ENCODE measurements around the gene RASGRF2. TPM values are rescaled to one million over a fixed set of nuclear protein-coding genes. Genes with fewer than 3 reads are reported as not detected.

Gene RASGRF2
- total and polyA plus RNA-seq, 2 of the 8 experiments (the other 6 are each of a cell fraction or from before 2014, with no cell fraction given) = 2.6 to 29.5 TPM

DNA sequence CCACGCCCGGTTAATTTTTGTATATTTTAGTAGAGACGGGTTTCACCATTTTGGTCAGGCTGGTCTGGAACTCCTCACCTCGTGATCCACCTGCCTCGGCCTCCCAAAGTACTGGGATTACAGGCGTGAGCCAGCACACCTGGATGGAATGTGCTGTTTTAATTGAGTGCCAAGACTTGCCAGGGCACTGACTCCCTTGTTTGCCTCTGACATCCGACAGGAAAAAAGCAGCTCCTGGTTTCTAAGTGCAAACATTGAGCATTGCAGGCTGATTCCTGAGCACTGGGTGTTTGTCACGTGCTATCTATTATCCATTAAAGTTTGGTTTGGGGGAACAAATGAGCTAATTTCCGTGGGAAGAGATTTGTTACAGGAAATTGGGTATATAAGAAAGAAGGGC, 202.3 kb downstream of the RASGRF2 start:
- POLR2A ChIA-PET (ENCODE audit: partially characterized antibody) = no interaction called here
- WGBS, 2 experiments (ENCODE audit: extremely low coverage in 1 of 2, insufficient coverage in 1 of 2, insufficient read length in 1 of 2, insufficient replicate concordance in 2 of 2, low coverage in 1 of 2, low lambda C conversion rate in 2 of 2, missing lambda C conversion rate in 1 of 2) = 87% methylated on average over 9 of the region's 9 CpGs; no CpG with 5 or more reads in 1 of the 2 experiments

More for the DNA sequence above, 202.3 kb downstream of the RASGRF2 start:
- Histone ChIP-seq H3K23me2 (ENCODE audit: low read depth, low read length) (no peaks in the 10 kb centered on the region), H2BK5ac (ENCODE audit: low read depth, low read length) (no peak overlapping the region), H3K79me2 (ENCODE audit: control insufficient read depth in 1 of 2, insufficient read depth in 2 of 2, low read length in 2 of 2) (no peaks in the 10 kb centered on the region), H4K20me1 (replicated peaks in 1 of 2; ENCODE audit: control insufficient read depth in 1 of 2, insufficient read depth in 2 of 2, low read length in 2 of 2) (no peaks in the 10 kb centered on the region), H3K56ac (replicated peaks; ENCODE audit: insufficient read length, low read depth, low read length) (no peak overlapping the region), H4K91ac (replicated peaks; ENCODE audit: insufficient read length, low read length) (no peak overlapping the region), H3K36me3 (ENCODE audit: control insufficient read depth in 2 of 4, insufficient read depth in 4 of 4, low read length in 3 of 4) (no peaks in the 10 kb centered on the region), H3K79me1 (ENCODE audit: low read depth, low read length) (no peaks in the 10 kb centered on the region), H2BK15ac (ENCODE audit: low read length) (no peak overlapping the region), H2AK5ac (ENCODE audit: low read depth, low read length) (no peak overlapping the region), H2BK20ac (ENCODE audit: low read length) (no peak overlapping the region), H3K9ac (replicated peaks in 1 of 4; ENCODE audit: extremely low read depth in 1 of 4, low read depth in 3 of 4, low read length in 3 of 4) (no peak overlapping the region), H3K4ac (replicated peaks; ENCODE audit: insufficient read length, low read depth, low read length) (no peak overlapping the region), H4K5ac (ENCODE audit: insufficient read length, low read depth, low read length) (no peak overlapping the region), H3K27ac (ENCODE audit: low read depth, low read length) (no peak overlapping the region), H2AFZ (ENCODE audit: low read length) (no peak overlapping the region), H4K8ac (ENCODE audit: extremely low read depth, insufficient read depth, low read length) (no peak overlapping the region), H3K27me3 (replicated peaks in 1 of 4; ENCODE audit: control insufficient read depth in 3 of 4, extremely low read depth in 1 of 4, insufficient read depth in 3 of 4, low read length in 3 of 4) (no peaks in the 10 kb centered on the region), H3K9me3 (ENCODE audit: insufficient read depth in 2 of 2, low read depth in 1 of 2, low read length in 1 of 2) (no peaks in the 10 kb centered on the region), H3K4me1 (replicated peaks in 1 of 4; ENCODE audit: control insufficient read depth in 3 of 4, insufficient read depth in 4 of 4, low read length in 3 of 4) (no peaks in the 10 kb centered on the region), H3K4me3 (ENCODE audit: extremely low read depth in 1 of 4, insufficient read depth in 2 of 4, low read depth in 3 of 4, low read length in 4 of 4) (no peak overlapping the region), H3K14ac (ENCODE audit: insufficient read length) (no peak overlapping the region), H3K18ac (ENCODE audit: extremely low read depth, low read length) (no peak overlapping the region), H3K4me2 (ENCODE audit: insufficient read depth in 1 of 2, low read depth in 2 of 2, low read length in 2 of 2) (no peak overlapping the region), H2BK120ac (replicated peaks; ENCODE audit: low read depth, low read length) (no peak overlapping the region), H2BK12ac (ENCODE audit: low read depth, low read length) (no peak overlapping the region), H3K23ac (ENCODE audit: insufficient read length) (no peak overlapping the region)
- DNase-seq (ENCODE audit: low read depth in 1 of 2, low spot score in 2 of 2) (no peak), FAIRE-seq (no peak)
- CTCF ChIA-PET (ENCODE audit: partially characterized antibody) = interaction anchor here (0.7 to 2.4 kb wide), 5 partner anchors 32 to 227 kb away, joined by 3 to 8 read pairs (median 4); no protein-coding TSS in a partner anchor
- TF ChIP-seq RNF2 (IDR thresholded peaks at IDR 0.05; ENCODE audit: borderline replicate concordance, low read depth, low read length, missing control alignments, poor library complexity, severe bottlenecking) = no peak
- TF ChIP-seq RBBP5 (IDR thresholded peaks at IDR 0.05; ENCODE audit: borderline replicate concordance, low read depth, low read length) = no peak
- TF ChIP-seq NANOG (IDR thresholded peaks at IDR 0.05; ENCODE audit: insufficient read depth, low read depth, low read length, poor library complexity, severe bottlenecking) = no peak
- TF ChIP-seq CBX8 (IDR thresholded peaks at IDR 0.05; ENCODE audit: borderline replicate concordance, low read depth, low read length) = no peak
- no peak for TF ChIP-seq GTF2F1 (IDR thresholded peaks at IDR 0.05; ENCODE audit: borderline replicate concordance, low read depth, low read length)
- no peak for TF ChIP-seq CHD1 (IDR thresholded peaks at IDR 0.05; ENCODE audit: low read depth, low read length)

Data from H1 (cell line).